Stimulated activated CD4-positive, alpha-beta T cell treated with anti-CD3 and anti-CD28 coated beads, Interleukin-4, amount 100 ng/mL, for 48 hours (primary cell): ENCODE measurements around the gene BRD1.
"Not testable (repeated sequence)": the region's sequence is repeated elsewhere in the genome, so short reads cannot be mapped to it uniquely, and the experiment has no call there.

Experiments
- DNase-seq, 2 donors: peaks; one replicate each; pipeline ENCODE4 v3.0.0-alpha.2; 2020; ENCODE audit warnings: low read depth in 2 of 2

Gene BRD1

GRCh38 chr22:49783926-49784629 lies 43.6 kb downstream of the BRD1 start:
- DNase-seq: no peak

GRCh38 chr22:49783036-49783746 lies 44.5 kb downstream of the BRD1 start:
- DNase-seq: no peak

GRCh38 chr22:49781886-49782285 lies 45.8 kb downstream of the BRD1 start:
- not testable (repeated sequence) for DNase-seq

- no peak for DNase-seq
Observed at GRCh38 chr22:49781289-49781782, 46.3 kb downstream of the BRD1 start.

GRCh38 chr22:49780698-49781288 lies 46.9 kb downstream of the BRD1 start:
- no peak for DNase-seq

- no peak for DNase-seq
Observed at GRCh38 chr22:49779853-49780697, 47.6 kb downstream of the BRD1 start.

GRCh38 chr22:49779211-49779610 lies 48.5 kb downstream of the BRD1 start:
- no peak for DNase-seq

GRCh38 chr22:49777569-49778249 lies 50.0 kb downstream of the BRD1 start:
- no peak for DNase-seq

- DNase-seq: no peak
Observed at GRCh38 chr22:49776891-49777290, 50.8 kb downstream of the BRD1 start.

GRCh38 chr22:49775867-49776511 lies 51.7 kb downstream of the BRD1 start:
- DNase-seq: no peak

- DNase-seq: no peak
Observed at GRCh38 chr22:49775191-49775866, 52.3 kb downstream of the BRD1 start.

GRCh38 chr22:49774499-49775151 lies 53.0 kb downstream of the BRD1 start:
- no peak for DNase-seq

GRCh38 chr22:49774046-49774445 lies 53.6 kb downstream of the BRD1 start:
- DNase-seq: no peak

- DNase-seq: no peak
Observed at GRCh38 chr22:49773531-49773930, 54.1 kb downstream of the BRD1 start.

- no peak for DNase-seq
Observed at GRCh38 chr22:49772692-49773091, 55.0 kb downstream of the BRD1 start.

- no peak for DNase-seq
Observed at GRCh38 chr22:49771266-49772065, 56.2 kb downstream of the BRD1 start.

GRCh38 chr22:49770547-49771265 lies 57.0 kb downstream of the BRD1 start:
- DNase-seq: no peak
